GM12872 (cell line): ENCODE results near the gene CERK.

Experiments used
- TF ChIP-seq, protein P1 (sequence below): IDR thresholded peaks from 3 replicates; pipeline ENCODE4 v1.5.1; 2011; ENCODE audit warnings: low read depth, mild to moderate bottlenecking, low read length, moderate library complexity; ENCODE audit not compliant: insufficient read depth

The CERK gene

DNA sequence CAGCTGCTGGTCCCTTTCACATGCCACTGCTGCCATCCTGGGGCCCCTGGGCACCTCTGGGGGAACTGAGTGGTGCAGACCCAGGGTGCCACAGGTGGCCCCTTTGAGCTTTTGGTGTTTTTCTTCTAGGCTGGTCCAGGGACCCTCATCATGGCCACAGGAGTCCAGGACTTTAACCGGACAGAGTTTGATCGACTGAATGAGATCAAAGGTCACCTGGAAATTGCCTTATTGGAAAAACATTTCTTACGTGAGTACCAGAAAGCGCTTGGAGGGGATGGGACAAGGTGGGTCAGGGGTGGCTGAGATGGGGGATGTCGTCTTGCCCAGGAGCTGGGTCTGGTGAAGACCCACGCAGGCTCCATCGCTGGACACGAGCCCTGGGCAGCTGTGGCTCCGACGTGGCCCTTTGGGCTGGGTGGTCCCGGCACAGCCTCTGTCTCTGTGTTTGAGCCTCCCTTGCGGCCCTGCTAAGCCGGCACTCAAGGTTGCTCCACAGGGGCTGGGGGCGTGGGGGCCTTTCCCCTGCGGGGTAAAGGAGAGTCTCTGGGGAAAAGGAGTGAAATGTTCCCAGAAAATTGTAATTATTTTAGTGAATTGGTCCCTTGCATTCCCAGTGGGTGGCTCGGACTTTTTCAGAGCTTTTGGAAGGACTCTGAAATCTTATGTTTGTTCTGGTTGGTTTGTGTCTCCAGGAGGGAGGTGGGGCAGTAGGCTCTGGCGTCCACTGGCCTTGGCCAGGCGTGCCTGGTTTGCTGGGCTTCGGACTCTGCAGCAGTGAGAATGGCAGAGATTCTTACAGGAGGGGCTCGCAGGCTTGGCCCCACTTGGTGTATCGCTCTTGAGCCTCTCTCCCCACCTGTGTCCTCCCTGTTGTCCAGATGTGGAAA is 100.1 kb downstream of the CERK start:
- TF ChIP-seq, protein P1, sequence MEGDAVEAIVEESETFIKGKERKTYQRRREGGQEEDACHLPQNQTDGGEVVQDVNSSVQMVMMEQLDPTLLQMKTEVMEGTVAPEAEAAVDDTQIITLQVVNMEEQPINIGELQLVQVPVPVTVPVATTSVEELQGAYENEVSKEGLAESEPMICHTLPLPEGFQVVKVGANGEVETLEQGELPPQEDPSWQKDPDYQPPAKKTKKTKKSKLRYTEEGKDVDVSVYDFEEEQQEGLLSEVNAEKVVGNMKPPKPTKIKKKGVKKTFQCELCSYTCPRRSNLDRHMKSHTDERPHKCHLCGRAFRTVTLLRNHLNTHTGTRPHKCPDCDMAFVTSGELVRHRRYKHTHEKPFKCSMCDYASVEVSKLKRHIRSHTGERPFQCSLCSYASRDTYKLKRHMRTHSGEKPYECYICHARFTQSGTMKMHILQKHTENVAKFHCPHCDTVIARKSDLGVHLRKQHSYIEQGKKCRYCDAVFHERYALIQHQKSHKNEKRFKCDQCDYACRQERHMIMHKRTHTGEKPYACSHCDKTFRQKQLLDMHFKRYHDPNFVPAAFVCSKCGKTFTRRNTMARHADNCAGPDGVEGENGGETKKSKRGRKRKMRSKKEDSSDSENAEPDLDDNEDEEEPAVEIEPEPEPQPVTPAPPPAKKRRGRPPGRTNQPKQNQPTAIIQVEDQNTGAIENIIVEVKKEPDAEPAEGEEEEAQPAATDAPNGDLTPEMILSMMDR, result no peak

DNA sequence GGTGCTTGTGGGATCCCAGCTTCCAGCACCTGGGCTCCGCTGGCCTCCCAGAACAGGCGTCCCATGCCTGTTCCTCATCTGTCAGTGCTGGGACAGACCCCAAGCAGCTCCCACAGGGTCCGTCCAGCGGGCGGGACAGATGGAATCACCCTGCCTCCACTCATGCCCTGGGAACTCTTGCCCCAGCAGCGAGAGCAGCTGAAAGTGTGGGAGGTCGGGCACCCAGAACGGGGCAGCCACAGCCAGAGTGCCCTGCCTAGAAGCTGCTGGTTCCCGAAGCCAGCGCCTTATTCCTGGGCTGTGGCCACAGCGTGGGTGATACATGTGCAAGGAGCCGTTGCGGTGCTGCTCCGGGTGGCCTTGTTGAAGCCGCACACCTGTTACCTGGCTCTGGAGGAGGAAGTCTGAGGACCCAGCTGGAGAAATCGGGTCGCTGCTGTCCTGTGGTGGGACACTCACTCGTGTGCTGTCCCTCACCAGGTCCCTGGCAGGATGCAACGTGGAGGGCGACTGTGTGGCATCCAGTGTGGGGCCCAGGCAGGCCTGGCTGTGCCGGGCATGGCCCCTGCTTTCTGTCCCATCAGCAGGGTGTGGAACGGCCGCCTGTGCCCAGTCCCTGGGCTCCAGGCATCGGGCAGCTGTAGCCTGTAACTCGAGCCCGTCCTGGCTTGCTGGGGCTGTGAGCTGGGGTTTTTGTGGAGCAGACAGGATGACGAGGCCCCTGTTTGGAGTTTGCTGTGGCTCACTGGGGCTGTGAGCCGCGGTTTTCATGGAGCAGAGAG is 101.6 kb downstream of the CERK start:
- TF ChIP-seq, protein P1, result no peak

DNA sequence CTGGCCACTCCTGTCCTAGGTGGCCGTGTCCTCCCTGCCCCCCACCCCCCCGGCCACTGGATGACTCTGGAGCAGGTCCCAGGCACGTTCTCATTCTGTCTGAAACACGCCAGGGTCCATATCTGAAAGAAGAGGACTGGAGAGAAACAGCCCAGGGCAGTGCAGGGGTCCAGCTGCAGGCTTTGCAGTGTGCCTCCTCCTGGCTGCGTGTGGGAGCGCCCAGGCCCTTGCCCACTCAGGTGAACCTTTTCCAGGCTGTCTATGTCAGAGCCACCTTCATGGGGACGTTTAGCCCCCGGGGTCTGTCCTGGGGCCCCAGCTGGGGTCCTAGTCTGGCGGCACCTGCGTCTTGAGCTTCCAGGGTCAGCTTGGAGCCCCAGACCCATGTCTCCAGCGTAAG is 102.3 kb downstream of the CERK start:
- TF ChIP-seq, protein P1, result 0 out of 3 replicates have a peak, but pooled peaks have one; percentile 10
